DND-41 (cell line): Measurements from ENCODE around the gene ALAS1.

Experiments used
- ATAC-seq: fragments of 200-7000 bp; cut with Tn5 transposase; 3 replicates; pipeline ENCODE4 v1.9.1; 2021; ENCODE audit warnings: low read depth; ENCODE audit not compliant: insufficient read depth
- DNase-seq: peaks from one replicate; pipeline ENCODE4 v3.0.0-alpha.2; 2020
- H2AFZ ChIP-seq: 2 replicates; pipeline ENCODE4 v1.6.0; 2012; ENCODE audit warnings: low read depth, low read length
- H3K27ac ChIP-seq: 2 replicates; pipeline ENCODE4 v1.5.1; 2012; ENCODE audit warnings: low read length, inconsistent platforms
- H3K27me3 ChIP-seq: fragments of 200-600 bp; sonication (generic); 2 replicates; pipeline ENCODE4 v1.6.0; 2012; ENCODE audit warnings: low read length, mild to moderate bottlenecking, inconsistent platforms; ENCODE audit not compliant: insufficient read depth, poor library complexity
- H3K36me3 ChIP-seq: 2 replicates; pipeline ENCODE4 v1.5.1; 2012; ENCODE audit warnings: low read length, inconsistent platforms; ENCODE audit not compliant: insufficient read depth
- H3K4me1 ChIP-seq: 2 replicates; pipeline ENCODE4 v1.5.1; 2012; ENCODE audit warnings: mild to moderate bottlenecking, low read length; ENCODE audit not compliant: insufficient read depth
- H3K4me2 ChIP-seq: 2 replicates; pipeline ENCODE4 v1.6.0; 2012; ENCODE audit warnings: mild to moderate bottlenecking, moderate library complexity, low read length, inconsistent platforms; ENCODE audit not compliant: insufficient read depth
- H3K4me3 ChIP-seq, 2 experiments: fragments of 200-600 bp in 1 of 2; shearing (Covaris generic) in 1 of 2; 2 replicates each; pipeline ENCODE4 v1.5.1; 2012 to 2016; ENCODE audit warnings: inconsistent platforms in 2 of 2, low read length in 2 of 2, mild to moderate bottlenecking in 2 of 2, low read depth in 1 of 2, moderate library complexity in 1 of 2
- H3K79me2 ChIP-seq: 2 replicates; pipeline ENCODE4 v1.6.0; 2012; ENCODE audit warnings: low read length, inconsistent platforms; ENCODE audit not compliant: insufficient read depth
- H3K9ac ChIP-seq: 2 replicates; pipeline ENCODE4 v1.6.0; 2012; ENCODE audit warnings: low read depth, mild to moderate bottlenecking, inconsistent platforms, low read length, moderate library complexity
- H3K9me3 ChIP-seq: 2 replicates; pipeline ENCODE4 v1.5.1; 2012; ENCODE audit warnings: low read length, moderate library complexity, mild to moderate bottlenecking, inconsistent platforms; ENCODE audit not compliant: insufficient read depth, severe bottlenecking
- H4K20me1 ChIP-seq: 2 replicates; pipeline ENCODE4 v1.6.0; 2012; ENCODE audit warnings: low read length; ENCODE audit not compliant: insufficient read depth
- EZH2 ChIP-seq: IDR thresholded peaks from 3 replicates; pipeline ENCODE4 v1.6.1; 2012; ENCODE audit warnings: borderline replicate concordance, low read depth, mild to moderate bottlenecking, moderate library complexity, low read length, inconsistent platforms; ENCODE audit not compliant: severe bottlenecking
- TF ChIP-seq, protein P1 (sequence below): IDR thresholded peaks from 2 replicates; pipeline ENCODE4 v1.5.1; 2012; ENCODE audit warnings: borderline replicate concordance, low read length, moderate library complexity, mild to moderate bottlenecking; ENCODE audit not compliant: poor library complexity, severe bottlenecking; ENCODE audit errors: extremely low read depth

The ALAS1 gene

GRCh38 chr3:52154135-52155094, 43.5 kb upstream of the ALAS1 start, which contains the start of gene POC1A:
POC1A (minus strand) TSS chr3:52154423; CDS start chr3:52154372, 51 bp downstream.
- Histone ChIP-seq H4K20me1 (peaks cover 10% of the 10 kb centered on the region; the same call in 1 of the 2 replicates), H3K27ac (peak within 1 kb of the TSS; percentile 87), H2AFZ (peak within 1 kb of the TSS; percentile 98), H3K4me2 (peak within 1 kb of the TSS; percentile 91), H3K9me3 (no peaks in the 10 kb centered on the region), H3K4me1 (peaks cover 25% of the 10 kb centered on the region), H3K79me2 (peaks cover 38% of the 10 kb centered on the region), H3K9ac (peak within 1 kb of the TSS; percentile 89), H3K36me3 (peaks cover 20% of the 10 kb centered on the region), H3K27me3 (no peaks in the 10 kb centered on the region), H3K4me3 (peak within 1 kb of the TSS; percentile 68 to 84)
- ATAC-seq, result peak; percentile 94
- TF ChIP-seq, protein P1, sequence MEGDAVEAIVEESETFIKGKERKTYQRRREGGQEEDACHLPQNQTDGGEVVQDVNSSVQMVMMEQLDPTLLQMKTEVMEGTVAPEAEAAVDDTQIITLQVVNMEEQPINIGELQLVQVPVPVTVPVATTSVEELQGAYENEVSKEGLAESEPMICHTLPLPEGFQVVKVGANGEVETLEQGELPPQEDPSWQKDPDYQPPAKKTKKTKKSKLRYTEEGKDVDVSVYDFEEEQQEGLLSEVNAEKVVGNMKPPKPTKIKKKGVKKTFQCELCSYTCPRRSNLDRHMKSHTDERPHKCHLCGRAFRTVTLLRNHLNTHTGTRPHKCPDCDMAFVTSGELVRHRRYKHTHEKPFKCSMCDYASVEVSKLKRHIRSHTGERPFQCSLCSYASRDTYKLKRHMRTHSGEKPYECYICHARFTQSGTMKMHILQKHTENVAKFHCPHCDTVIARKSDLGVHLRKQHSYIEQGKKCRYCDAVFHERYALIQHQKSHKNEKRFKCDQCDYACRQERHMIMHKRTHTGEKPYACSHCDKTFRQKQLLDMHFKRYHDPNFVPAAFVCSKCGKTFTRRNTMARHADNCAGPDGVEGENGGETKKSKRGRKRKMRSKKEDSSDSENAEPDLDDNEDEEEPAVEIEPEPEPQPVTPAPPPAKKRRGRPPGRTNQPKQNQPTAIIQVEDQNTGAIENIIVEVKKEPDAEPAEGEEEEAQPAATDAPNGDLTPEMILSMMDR, result no peak
- no peak for TF ChIP-seq EZH2
- peak; percentile 97 for DNase-seq

DNA sequence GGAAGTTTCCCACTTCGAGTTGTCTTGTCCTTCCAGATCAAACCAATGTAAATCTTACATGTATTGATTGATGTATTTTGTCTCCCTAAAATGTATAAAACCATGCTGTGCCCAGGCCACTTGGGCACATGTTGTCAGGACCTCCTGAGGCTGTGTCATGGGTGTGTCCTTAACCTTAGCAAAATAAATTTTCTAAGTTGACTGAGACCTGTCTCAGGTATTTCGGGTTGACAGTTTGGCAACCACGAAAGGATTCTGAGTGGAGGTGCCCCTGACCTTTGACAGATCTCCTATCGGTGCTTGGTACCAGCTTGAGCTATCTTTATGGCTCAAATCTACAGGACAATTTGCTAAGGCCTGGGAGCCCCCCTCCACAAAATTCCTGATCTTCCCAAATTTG, 42.0 kb upstream of the ALAS1 start:
- no peak overlapping the region for H3K27ac ChIP-seq
- H3K27me3 ChIP-seq, result no peaks in the 10 kb centered on the region
- peaks cover 5% of the 10 kb centered on the region; the same call in 1 of the 2 replicates for H4K20me1 ChIP-seq
- no peak overlapping the region; the same call in 1 of the 2 replicates for H2AFZ ChIP-seq
- ATAC-seq (no peak), DNase-seq (no peak)
- H3K4me1 ChIP-seq, result peaks cover 25% of the 10 kb centered on the region
- H3K4me2 ChIP-seq, result peak overlapping the region; percentile 91; the same call in 1 of the 2 replicates
- H3K4me3 ChIP-seq, result no peak overlapping the region
- H3K36me3 ChIP-seq, result peaks cover 5% of the 10 kb centered on the region
- no peak overlapping the region for H3K9ac ChIP-seq
- peaks cover 28% of the 10 kb centered on the region for H3K79me2 ChIP-seq
- TF ChIP-seq, protein P1, result no peak
- TF ChIP-seq EZH2, result no peak
- H3K9me3 ChIP-seq, result no peaks in the 10 kb centered on the region

DNA sequence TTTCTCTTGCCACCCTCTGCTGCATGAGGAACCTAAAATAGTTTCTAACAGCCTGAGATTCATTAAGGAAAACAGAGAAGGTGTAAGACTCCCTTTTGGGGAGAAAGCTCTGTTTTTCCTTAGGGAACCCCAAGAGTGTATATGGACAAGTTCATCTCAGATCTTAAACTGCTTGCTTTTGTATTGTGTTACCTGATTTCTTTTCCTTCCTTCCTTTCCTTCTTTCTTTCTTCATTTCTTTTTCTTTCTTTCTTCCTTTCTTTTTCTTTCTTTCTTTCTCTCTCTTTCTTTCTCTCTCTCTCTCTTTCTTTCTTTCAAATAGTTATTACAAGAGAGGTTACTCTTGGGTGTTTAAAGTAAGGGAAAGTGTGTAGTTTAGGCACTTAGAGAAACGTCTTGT, 38.5 kb upstream of the ALAS1 start:
- Histone ChIP-seq H4K20me1 (no peaks in the 10 kb centered on the region), H3K79me2 (no peaks in the 10 kb centered on the region), H3K27me3 (no peaks in the 10 kb centered on the region), H3K4me2 (no peak overlapping the region), H3K4me3 (no peak overlapping the region), H3K4me1 (peaks cover 10% of the 10 kb centered on the region), H3K27ac (no peak overlapping the region), H3K9me3 (no peaks in the 10 kb centered on the region), H2AFZ (no peak overlapping the region), H3K9ac (no peak overlapping the region), H3K36me3 (no peaks in the 10 kb centered on the region)
- no peak for ATAC-seq
- no peak for DNase-seq
- TF ChIP-seq EZH2, result no peak
- TF ChIP-seq, protein P1, result no peak
